ENCODE results near the gene CHPF.

CHPF gene

DNA sequence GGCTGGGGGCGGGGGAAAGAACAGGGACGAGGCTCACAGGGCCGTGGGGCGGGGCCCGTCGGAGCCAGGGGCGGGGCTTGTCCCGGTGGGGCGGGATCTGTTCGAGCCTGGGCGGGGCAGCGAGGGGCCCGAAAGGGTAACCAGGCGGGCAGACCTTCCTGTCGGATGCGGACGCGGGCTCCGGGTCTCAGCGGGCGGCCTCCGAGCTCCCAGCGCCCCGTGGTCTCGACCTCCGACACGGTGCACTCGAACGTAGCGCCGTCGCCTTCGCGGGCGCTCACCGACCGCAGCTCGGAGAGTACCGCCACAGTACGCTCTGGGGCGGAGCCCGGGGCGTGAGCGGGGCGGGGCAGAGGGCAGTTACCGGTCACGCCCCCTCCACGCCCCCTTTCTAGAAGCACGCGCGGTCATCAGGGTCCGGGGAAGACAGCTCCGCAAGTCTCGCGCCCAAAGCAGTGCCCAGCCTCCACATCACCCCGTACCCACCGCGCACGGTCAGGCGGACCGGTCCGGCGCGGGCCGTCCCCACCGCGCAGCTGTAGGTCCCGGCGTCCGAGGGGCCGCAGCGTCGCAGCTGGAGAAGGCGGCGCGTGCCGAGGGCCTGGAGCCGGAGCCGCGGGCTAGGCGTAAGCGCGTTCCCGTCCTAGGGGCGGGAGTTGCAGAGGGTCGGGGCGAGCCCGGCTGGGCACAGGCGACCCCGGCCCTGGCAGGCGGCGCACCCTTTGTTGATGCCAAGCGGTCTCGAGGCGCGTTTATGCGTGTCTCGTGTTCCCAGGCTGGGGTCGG, 9.0 kb upstream of the CHPF start:
- DNase-seq (ENCODE audit: low spot score): peak; percentile 92

DNA sequence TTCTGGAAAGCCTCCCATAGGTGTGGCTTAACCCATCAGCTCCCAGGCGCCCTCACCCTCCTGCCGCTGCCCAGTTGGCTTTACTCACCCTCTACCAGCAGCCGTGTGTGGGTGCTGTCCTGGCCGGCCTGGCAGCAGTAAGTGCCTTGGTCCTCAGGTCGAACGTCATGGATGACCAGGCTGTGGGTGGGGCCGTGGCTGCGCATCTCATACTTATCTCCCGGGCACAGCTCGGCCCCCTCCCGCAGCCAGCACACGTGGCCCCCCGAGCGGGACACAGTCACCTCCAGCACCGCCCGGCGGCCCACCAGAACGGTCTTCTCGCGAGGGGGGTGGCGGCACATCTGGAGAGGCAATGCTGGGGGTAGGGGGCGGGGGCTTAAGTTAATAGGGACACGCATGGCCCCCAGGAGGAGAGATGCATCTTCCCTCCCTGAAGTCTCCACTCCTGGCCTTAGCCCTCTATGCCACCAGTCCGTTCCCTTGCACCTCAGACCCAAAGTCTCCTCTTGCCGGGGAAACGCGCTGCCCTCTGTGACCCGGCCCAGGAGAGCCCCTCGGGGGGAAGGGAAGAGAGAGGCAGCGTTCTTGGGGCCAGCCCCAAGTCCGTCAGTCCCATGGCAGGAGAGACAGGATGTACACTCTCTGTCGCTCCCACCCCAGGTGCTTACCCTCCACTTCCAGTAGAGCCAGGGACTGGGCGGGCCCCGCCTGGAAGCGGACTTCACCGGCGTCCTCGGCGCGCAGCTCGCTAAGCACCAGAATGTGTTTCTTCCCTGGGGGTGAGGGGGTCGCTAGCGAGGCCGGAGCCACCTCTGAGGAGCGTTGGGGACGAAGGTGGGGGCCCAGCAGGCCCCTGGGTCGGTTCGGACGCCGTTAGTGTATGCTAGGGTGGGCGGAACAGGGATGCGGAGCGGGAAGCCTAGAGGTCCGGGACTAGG, 8.1 kb upstream of the CHPF start:
- peak; percentile 52 for DNase-seq (ENCODE audit: low spot score)

DNA sequence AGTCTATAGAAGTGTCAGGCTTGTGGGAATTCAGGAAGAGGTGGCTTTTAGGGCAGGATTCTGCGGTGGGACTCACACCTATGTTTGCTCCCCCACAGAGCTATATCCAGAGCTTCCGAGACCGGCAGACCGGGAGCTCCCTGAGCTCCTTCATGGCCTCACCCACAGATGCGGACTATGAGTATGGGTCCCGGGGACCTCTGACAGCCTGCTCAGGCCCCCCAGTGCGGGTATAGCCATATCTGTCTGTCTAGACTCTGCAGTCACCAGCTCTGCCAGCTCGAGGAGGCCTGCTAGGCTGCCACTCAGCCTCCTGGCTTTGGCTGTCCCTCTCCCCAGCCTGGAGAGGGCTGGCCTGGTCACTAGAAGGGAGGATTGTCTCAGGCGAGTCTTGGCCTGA, 6.0 kb upstream of the CHPF start:
- DNase-seq (ENCODE audit: low spot score): no peak

DNA sequence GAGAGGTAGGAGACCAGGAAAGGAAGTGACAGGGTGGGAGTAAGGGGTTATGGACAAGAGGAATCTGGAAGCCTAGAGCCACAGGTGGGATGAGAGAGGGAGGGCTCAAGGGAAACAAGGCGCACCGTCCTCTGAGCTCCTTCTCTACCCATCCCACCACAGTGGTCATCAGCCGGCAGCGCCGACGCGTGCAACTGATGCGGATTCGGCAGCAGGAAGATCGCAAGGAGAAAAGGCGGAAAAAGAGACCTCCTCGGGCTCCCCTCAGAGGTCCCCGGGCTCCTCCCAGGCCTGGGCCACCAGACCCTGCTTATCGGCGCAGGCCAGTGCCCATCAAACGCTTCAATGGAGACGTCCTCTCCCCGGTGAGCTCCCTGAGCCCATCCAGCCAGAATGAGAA, 5.4 kb upstream of the CHPF start:
- DNase-seq (ENCODE audit: low spot score): no peak

DNA sequence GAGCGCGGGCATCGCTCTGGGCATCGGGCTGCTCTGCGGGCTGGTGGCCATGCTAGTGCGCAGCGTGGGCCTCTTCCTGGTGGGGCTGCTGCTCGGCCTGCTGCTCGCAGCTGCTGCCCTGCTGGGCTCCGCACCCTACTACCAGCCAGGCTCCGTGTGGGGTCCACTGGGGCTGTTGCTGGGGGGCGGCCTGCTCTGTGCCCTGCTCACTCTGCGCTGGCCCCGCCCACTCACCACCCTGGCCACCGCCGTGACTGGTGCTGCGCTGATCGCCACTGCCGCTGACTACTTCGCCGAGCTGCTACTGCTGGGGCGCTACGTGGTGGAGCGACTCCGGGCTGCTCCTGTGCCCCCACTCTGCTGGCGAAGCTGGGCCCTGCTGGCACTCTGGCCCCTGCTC, 4.0 kb upstream of the CHPF start:
- DNase-seq (ENCODE audit: low spot score): no peak

DNA sequence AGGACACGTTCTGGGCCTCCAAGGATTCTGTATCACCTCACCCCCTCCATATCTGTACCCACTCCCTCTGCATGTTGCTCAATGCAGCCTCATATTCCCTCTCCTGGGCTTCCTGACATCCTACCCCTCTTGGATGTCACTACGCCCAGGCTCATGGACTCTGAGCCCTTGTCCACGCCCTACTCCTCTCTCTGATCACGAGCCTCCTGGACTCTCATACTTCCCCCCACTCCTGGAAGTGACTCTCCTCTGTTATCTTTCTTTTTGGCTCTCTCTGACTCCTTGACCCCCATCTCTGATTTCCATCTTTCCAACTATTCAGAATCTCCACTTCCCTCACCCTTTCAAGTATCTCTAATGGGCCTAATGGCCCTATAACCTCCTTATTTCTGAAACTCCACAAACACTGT, 2.3 kb upstream of the CHPF start:
- no peak for DNase-seq (ENCODE audit: low spot score)

DNA sequence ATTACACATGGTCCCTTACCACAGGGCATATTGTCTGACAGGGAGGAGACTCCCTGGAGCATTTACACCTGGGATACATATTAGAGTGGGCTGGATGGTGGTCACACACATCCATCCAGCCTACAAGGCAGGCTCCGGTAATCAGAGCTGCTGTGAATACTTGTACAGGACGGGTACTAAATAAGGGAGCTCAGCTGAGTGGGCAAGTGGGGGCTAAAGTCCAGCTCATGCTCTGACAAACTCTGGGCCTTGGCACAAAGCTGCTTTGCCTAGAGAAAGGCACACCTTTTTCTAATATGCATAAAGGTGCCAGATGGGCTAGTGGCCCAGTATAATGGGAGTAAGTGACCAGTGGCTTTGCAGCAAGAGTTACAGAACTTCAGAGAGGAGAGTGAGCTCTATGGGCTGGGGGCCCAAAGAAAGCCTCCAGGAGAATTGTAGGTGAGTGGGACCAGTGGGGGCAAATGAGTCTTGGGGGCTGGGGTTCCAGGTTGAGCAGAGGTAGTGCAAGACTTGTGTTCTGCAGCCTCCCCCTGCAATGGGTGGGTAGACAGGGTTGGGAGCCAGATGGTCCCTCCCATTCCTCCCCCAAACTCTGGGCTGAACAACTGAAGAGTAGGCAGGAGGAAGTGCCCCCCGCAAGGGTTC, 1.8 kb upstream of the CHPF start:
- no peak for DNase-seq (ENCODE audit: low spot score)

DNA sequence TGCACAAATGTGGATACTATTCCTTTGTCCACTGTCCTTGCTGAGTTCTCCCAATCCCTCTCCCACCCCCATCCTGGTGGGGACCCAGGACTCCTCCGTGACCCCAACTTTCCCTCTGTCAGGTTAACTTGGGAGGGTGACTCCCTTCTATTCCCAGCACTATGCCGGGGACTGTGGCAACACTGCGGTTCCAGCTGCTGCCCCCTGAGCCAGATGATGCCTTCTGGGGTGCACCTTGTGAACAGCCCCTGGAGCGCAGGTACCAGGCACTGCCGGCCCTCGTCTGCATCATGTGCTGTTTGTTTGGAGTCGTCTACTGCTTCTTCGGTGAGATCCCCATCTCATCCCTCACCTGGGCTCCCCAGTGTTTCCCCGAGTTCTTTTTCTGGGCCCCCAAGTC, 958 bp upstream of the CHPF start:
- no peak for DNase-seq (ENCODE audit: low spot score)

DNA sequence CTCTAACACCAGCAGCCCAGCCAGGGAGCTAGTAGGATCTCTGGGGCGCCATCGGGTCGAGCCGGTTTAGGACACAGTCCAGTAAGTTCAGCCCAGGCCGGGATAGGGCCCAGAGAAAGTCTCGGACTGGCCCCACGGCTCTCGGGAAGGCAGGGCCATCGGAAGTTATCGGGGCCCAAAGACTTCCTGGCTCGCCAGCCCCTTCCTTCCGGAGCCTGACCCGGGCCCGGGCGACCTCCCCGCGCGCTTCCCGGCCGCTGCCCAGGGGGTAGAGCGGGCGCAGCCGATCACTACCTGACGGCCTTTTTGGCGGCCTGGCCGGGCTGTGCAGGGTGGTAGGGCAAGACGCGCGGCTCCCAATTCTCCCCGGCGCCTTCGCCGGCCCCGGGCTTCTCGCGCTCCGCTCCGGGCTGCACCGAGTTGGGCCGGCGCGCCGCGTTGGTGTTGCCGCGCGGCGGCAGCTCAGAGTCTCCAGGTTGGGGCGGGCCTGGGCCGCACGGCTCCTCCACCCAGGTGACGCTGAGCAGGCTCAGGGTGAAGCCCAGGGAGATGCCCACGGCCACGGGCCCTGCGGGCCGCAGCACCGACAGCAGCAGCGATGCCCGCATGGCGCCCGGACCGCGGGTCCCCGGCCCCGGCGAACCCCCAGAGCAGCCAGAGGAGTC, 546 bp downstream of the CHPF start:
- DNase-seq (ENCODE audit: low spot score): no peak

DNA sequence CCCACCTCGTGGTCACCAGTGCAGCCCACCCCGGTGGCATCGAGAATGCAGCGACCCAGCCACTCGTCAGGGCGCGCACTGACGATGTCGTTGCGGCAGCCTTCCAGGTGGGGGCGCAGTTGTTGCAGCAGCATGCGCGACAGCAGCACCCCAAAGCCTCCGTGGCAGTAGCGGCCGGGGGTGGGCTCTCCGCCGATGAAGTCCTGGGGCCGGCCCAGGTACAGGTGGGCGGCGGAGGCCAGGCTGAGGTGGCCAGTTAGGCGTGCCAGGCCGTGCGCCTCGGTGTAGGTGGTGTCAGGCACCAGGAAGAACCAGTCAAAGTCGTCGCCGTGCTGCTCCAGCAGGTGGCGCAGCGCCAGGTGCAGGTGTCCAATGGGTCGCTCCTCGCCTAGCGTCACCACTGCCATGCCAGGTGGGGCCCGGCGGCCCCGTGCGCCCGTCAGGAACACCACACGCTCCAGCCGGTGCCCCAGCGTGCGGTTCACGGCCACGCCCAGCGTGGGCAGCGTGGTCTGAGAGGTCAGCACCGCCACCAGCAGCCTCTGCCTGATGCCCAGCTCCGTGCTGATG, 1.9 kb downstream of the CHPF start:
- peak; percentile 86 for DNase-seq (ENCODE audit: low spot score)

DNA sequence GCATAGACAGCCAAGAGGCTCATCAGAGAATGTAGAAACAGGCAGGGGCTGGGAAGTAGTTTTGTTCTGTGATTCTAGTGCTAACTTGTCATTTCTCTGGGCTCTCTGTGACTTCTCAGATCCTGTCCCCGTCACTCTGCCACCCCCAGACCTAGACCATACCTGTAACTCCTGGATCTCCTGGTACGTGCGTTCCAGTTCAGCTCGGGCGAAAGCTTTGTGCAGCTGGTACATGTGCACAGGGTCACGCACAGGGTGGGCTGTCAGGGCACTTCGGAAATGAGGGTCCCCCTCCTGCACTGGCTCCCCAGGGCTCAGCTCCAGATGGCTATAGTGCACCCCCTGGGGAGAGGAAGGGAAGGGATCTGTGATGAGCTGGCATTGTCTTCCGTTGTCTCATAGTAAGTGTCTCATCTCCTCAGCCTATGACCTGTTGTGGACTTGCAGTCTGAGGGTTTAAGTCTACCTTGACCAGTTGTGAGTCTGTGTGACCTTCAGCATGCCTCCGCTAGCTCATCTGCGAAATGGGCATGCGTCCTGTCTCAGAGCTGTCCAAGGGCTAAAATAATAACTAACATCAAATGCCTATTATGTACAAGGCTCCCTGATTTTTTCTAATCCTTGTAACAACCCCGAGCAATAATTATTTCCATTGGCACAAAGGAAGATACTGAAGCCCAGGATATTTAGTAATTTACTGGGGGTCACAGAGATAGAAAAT, 2.7 kb downstream of the CHPF start:
- DNase-seq (ENCODE audit: low spot score): no peak

DNA sequence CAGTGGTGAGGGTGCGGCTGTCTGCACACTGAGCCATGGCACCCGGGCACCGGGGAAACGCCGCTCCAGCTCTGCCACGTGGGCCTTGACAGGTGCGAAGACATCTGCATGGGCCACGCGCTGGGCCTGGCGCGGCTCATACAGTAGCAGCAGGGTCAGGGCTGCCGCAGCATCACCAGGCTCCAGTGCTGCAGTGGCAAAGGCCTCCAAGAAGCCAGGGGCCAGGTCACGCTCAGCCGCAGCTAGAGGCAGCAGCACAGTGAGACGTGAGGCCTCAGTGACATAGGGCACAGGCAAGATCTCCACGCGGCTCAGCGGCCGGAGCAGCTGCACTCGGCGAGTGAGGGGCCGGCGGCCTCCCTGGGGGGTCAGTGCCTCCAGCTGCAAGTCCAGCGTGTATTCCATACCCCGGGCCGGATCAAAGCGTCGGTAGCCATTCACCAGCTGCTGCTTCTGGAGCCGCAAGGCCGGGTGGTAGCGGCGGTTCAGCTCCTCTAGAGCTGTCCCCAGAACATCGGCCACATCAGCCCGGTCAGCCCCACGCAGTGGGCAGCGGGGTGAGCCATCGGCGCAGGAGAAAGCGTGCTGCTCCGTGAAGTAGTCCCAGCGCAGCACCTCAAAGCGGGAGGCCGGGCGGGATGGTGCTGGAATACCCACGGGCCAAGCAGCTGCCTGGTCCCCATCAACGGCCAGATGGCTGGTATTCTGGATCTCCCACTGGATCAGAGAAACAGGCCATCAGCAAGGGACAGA, 3.5 kb downstream of the CHPF start:
- no peak for DNase-seq (ENCODE audit: low spot score)

DNA sequence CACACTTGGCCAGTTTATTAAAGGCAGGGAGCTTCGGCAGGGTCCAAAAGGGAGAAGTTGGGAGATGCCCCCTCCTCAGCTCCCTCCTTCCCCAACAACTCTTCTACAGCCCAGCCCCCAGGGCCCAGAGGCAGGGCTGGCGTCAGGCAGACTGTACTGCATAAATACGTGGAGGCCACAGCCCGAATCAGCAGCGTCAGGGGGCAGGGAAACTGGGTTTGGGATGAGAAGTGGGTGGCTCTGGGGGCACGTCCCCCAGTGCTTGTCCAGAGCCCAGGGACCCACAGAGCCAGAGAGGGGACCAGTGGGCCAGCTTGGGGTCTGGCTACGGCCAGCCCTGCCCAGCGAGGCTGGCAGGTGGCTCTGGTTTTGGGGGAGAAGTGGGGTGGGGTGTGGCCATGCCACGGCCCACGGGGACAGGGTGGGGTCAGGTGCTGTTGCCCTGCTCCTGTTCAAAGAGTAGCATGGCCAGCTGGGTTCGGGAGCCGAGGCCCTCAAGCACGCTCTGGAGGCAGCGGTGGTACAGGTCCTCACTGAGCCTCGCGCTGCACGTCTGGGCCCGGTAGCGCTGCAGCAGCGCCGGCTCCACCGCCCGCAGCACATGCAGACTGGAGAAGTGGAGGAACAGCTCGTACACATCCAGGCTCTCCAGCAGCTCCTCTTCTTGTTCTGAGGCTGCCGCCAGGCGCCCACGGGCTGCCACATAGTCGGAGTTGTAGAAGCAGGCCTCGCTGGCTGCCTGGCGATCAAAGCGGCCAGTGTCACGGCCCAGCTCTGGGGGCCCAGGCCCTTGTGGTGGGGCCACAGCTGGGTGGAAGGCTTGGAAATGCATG, 4.4 kb downstream of the CHPF start:
- DNase-seq (ENCODE audit: low spot score): no peak

DNA sequence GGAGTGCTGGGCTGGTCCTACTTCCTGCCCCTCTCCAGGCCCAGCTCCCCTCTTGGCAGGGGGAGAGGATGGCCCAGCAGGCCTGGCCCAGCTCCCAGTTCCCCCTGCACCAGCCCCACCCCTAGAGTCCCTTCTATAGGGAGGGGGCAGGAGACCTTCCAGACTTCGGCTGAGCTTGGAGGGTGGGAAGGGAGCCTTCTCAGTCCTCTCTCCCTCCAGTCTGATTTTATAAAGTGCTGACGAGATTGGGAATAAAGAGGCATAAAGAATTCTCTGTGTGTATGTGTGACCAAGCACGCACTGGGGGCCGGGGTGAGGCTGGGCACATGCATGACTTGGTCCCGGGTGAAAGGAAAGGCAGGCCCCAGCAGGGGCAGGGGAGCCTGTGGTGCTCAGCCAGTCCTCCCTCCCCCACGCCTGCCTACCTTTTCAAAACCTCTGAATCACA, 5.1 kb downstream of the CHPF start:
- no peak for DNase-seq (ENCODE audit: low spot score)

DNA sequence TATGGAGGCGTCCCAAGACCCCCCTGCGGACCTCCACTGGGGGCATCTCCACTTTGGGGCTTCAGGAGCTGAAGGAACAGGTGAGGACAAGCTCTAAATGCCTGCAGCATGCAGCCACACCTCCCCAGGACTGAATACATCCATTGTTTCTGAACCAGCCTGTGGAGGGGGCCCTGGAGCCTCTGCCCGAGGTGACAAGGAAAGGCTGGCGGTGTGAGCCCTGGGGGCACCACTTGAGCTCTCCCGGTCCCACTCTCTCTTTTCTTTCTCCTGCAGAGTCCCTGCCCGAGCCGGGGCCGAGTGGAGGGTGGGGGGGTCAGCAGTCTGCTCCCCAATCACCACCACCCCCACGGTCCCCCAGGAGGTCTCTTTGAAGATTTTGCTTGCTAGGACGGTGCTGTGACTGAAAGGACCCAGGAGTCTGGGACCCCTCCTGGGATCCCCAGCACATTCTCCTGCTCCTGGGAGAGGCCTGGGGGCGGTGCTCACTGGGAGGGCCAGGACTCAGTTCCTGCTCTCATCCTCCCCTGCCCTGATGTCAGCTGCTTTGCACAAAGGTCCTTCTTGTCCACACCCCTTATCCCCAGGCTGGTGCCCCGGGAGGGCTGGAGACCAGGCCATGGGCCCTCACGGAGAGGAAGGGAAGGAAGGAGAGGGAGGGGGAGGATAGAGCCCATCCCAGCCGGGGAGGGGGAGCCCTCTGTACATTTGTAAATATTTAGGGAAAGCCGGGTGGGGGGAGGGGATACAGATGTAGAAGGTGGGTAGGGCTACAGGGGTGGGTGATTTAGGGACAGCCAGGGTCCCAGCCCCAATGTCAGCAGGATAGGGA, 5.7 kb downstream of the CHPF start:
- no peak for DNase-seq (ENCODE audit: low spot score)

DNA sequence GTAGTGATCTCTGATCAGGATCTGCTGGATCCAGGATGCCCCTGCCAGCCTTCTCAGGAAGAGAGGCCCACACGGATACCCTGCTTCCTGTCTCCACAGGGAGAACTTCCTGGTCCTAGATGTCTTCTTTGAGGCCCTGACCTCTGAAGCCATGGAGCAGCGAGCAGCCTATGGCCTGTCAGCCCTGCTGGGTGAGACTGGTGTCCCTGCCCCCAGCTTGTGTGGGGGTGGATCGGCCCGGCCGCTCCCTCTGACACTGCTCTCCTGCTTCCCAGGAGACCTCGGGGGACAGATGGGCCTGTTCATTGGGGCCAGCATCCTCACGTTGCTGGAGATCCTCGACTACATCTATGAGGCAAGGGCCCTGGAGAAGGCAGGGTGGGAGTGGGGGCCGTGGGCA, 6.6 kb downstream of the CHPF start:
- DNase-seq (ENCODE audit: low spot score): no peak

DNA sequence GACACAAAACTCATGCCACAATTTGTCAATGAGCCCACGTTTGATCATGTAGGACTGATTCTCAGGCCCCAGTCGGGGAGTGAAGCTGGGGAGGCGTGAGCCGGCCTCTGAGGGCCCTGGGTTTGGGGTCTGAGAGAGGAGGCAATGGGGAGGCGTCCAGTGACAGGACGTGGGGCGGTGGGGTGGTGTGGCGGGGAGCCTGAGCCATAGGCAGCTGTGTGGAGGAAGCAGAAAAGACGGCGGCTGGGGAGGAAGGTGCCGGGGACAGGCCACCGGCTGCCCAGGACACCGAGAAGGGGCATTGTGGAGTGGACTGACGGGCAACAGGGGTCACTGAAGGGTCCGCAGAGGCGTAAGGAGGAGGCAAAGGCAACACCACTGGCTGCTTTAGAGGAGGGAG, 7.2 kb downstream of the CHPF start:
- no peak for DNase-seq (ENCODE audit: low spot score)

DNA sequence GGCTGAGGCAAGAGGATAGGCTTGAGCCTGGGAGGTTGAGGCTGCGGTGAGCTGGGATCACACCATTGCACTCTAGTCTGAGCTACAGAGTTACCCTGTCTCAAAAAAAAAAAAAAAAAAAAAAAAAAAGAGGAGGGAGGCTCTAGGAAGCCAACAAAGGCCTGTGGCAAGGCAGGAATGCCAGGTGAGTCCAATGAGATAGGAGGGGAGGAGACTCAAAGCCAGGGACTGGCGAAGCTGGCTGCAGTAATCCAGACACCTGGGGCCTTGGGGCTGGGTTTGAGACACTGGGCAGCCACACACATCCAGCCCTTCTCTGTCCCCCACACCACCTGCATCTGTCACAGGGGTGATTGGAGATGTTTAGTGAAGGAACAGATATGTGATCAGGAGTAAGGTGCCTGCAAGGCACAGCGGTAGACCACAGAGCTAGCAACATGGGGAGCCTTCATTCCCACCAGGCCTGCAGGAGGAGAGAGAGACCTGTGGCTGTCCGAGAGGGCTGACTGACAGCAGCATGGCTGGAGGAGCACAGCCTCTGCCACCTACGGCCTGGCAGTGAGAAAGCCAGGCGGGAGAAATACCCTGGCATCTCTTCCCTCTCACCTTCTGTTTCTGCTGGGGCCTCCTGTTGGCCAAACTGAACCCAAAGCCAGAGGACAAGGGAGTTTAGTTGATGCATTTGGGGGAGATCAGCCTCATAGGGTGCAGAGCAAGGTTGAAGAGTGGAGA, 9.5 kb downstream of the CHPF start:
- DNase-seq (ENCODE audit: low spot score): peak; percentile 78

Measured in iPS-NIHi11 (cell line).